Adrenal gland (tissue), 5 donors: ENCODE results near the gene POU2AF2.

Source experiments
- POLR2A ChIP-seq, 2 donors: fragments of 450-650 bp; IDR thresholded peaks; one replicate each; pipeline ENCODE4 v1.6.1; 2017; ENCODE audit warnings: antibody characterized with exemption in 2 of 2, mild to moderate bottlenecking in 2 of 2, moderate library complexity in 1 of 2
- TF ChIP-seq, protein P1 (sequence below), 6 experiments: fragments of 450-650 bp in 4 of 6; fragments of 200-600 bp in 2 of 6; sonication (generic) in 1 of 6; IDR thresholded peaks; 1 replicate in 5 of 6; 2 replicates in 1 of 6; pipeline versions ENCODE4 v1.5.1 to v1.8.0; 2016 to 2021; ENCODE audit warnings: antibody characterized with exemption in 6 of 6, mild to moderate bottlenecking in 2 of 6, moderate library complexity in 1 of 6
- donor health status: DM: no; HTN: no; CAD: no.

DNA sequence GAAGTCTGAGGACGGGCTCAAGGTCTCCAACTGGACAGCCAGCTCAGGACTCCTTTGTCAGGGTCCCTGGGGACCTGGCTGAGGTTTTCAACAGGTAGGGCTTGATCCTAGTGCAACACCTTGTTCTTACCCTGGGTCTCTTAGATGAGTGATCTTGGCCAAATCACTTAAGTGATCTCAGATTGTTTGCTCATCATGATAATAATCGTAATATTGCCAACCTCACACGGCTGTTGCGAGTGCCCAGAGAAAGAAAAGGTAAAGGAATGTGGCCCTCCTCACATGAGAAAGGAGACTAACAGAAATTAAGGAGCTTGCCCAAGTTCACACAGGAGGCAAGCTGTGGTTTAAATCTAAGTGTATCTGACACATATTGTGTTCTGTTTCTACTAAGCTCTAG, 81.3 kb downstream of the POU2AF2 start:
- TF ChIP-seq, protein P1, sequence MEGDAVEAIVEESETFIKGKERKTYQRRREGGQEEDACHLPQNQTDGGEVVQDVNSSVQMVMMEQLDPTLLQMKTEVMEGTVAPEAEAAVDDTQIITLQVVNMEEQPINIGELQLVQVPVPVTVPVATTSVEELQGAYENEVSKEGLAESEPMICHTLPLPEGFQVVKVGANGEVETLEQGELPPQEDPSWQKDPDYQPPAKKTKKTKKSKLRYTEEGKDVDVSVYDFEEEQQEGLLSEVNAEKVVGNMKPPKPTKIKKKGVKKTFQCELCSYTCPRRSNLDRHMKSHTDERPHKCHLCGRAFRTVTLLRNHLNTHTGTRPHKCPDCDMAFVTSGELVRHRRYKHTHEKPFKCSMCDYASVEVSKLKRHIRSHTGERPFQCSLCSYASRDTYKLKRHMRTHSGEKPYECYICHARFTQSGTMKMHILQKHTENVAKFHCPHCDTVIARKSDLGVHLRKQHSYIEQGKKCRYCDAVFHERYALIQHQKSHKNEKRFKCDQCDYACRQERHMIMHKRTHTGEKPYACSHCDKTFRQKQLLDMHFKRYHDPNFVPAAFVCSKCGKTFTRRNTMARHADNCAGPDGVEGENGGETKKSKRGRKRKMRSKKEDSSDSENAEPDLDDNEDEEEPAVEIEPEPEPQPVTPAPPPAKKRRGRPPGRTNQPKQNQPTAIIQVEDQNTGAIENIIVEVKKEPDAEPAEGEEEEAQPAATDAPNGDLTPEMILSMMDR (IDR thresholded peaks at IDR 0.05) = no peak
- no peak for TF ChIP-seq POLR2A (IDR thresholded peaks at IDR 0.05)
